HG03060 (cell line): ENCODE results near the gene R3HDM2.

Experiments used
- ATAC-seq: cut with Tn5 transposase; IDR thresholded peaks from one replicate; pipeline ENCODE4 v1.9.1; 2021; ENCODE audit warnings: low read depth, moderate number of reproducible peaks; ENCODE audit not compliant: unreplicated experiment

The R3HDM2 gene

DNA sequence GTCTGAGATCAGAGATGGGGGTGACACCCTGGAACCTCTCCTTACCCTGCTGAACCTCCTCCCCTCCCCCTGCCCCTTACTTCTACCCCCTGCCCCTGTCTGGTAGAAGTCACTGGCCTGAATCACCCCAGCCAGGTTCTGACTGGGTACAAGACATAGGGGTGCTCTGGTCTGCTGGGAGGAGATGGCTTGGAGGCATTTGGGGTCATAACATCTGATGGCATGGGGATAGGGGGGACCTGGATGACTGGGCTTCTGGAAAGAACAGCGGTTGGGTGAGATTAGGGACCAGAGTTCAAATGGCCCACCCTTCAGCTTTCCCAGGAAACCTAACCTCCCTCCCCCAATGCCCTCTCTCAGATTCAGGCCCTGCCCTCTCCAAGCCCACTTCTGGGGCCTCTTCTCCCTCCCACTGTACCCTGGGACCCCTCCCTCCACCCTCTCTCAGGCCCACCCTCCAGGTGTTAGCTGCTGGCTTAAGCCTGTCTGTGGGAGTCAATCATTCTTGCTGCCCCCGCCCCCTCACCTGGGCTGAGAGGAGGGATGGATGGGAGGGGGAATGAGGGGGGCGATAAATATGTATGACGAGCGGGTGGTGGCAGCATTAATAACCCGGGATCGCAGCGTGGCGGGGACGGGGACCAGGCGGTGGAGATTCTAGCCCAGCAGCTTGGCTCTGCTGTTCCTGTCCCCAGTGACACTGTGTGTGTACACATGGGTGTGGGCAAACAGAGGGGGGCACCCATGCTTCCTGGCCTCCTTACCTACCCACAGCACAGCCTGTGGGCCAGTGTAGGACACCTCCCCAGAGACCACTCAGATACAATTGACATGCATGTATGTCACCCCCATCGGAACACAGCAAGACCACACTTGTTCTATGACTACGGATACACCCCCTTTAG, 208.3 kb downstream of the R3HDM2 start:
- no peak for ATAC-seq

GRCh38 chr12:57221169-57221917, 209.5 kb downstream of the R3HDM2 start:
- no peak for ATAC-seq

- ATAC-seq = no peak
Measured at GRCh38 chr12:57220770-57221168, 210.1 kb downstream of the R3HDM2 start.

GRCh38 chr12:57219993-57220754, 210.7 kb downstream of the R3HDM2 start:
- ATAC-seq = no peak

DNA sequence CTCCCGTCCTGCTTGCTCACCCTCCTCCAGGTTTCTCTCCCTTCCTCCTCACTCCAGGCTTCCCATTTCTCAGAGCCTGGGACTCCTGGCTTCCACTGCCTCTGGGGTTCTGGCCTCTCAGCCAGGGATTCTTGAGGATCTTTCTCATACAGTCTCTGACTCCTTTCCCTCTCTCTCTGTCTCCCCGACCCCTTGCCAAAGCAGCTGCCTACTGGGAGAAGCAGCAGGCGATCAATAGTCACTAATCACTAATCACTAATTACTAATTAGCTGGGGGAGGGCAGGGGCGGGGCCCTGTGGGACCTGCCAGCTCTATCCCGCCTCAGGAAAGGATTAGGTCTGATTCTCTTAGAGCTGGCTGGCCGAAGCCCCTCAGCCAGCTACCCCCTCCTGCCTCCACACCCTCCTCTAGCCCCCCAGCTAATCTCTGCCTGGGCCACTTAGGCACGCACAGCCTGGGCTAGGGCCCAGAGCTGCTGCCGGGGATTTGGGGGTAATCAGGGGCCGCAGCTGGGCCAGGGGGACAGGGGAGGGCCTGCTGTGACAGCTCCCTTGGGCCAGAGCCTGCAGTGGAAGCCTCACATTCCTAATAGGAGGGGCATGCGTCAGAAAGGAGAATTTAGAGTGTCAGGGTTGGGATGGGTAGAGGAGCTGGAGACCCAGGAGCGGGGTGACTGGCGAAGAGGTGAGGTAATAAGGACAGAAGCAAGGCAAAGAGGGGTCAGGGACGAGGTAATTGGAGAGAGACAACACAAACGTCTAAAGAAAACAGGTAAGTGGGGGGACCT, 211.4 kb downstream of the R3HDM2 start:
- ATAC-seq = no peak

- no peak for ATAC-seq
Measured at GRCh38 chr12:57218030-57218853, 212.6 kb downstream of the R3HDM2 start.

DNA sequence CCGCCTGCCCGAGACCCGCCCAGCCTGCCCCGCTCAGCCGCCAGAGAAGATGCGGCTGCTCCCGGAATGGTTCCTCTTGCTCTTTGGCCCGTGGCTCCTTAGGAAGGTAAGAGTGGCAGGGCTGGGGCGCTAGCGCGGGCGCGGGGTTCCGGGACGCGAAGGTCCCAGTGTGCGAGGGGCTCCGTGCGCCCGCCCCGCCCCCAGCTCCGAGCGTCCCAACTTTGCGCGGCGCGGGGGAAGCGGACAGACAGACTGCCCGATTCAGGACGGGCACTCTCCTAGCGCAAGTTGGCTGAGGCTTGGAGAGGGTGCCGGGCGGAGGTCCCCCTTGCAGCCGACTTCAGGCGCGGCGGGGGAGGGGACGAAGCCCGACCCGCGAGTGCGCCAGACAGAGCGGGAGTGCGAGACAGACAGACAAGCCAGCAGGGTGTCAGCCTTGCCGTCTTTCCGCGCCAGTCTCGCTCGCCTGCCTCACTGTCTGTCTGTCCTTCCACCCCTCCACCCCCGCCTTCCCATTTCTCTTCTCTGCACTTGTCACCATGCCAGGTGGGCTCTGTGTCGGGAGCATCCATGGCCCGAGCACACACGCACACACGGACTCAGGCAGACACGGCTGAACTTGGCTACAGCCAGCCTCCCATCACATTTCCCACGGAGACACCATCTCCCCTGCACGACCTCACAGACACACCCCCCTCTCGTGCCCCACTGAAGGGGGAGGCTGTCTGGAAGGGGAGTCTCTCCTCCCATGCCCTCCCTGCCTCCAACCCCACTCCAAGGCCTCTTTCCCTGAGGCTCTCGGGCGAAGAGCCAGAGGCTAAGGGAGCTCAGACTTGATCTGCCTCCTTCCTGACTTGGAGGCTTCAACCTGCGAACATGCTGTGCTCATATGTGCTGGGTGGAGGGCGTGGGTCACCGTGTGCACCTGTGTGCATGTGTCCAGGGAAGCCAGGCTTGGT, 213.6 kb downstream of the R3HDM2 start:
- ATAC-seq = no peak

DNA sequence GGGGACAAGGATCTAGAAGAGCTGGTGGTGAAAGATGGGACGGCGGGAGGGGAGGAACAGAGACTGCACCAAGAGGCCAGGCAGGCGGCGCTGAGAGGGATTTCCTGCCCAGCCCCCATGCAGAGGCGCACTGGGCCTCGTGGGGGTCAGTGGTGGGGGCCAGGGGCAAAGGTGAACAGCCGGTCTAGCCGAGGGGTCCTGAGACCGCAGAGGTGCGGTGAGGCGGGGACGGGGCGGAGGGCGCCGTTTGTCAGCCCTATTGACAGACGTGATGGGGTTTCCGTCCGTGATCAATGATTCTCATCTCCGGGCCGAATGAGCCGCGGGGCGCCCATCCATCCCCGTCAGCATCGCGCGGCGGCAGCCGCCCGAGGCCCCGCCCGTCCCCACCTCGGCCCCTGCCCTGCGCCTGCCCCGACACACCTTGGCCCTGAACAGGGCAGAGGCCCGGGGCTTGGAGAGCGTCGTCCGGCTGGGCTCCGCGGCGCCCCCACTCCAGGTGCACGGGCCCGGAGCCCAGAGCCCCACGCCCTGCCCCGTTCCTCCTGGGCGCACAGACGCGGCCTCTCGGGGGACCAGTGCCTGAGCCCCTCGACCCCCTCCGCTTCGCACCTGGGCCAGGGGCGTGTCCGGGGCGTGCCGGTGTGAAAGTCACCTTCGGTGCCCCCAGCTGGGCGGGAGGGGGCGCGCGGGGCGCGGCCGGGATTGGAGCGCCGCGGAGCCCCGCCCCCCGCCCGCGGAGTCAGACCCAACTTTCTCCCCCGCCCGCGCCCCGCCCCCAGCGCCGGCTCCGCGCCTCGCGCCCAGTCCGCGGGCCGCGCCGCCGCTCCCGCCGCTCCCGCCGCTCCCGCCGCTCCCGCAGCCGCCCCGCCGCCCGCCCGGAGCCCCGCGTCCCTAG, 214.6 kb downstream of the R3HDM2 start, which contains the start of gene NXPH4:
Gene NXPH4, plus strand, starts transcription at position 781 of the 898 bp plus-strand sequence. CDS start 176 bp downstream, outside the sequence.
- no peak for ATAC-seq

DNA sequence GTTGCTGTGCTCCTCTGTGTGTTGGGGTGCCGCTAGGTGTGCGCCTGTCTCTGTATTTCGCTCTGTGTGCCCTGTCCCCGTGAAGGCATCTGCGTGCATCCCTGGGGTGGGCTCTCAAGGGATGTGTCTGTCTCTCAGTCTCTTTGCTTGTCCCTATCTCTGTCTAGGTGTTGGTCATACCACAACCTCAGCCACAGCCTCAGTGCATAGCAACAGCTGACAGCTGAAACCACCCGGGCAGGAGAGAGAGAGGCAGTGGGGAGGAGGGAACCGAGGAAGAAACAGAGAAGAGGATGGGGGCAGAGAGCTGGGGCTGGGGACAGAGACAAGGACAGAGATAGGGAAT, 215.2 kb downstream of the R3HDM2 start:
- no peak for ATAC-seq

GRCh38 chr12:57215065-57215464, 215.8 kb downstream of the R3HDM2 start:
- ATAC-seq = no peak

DNA sequence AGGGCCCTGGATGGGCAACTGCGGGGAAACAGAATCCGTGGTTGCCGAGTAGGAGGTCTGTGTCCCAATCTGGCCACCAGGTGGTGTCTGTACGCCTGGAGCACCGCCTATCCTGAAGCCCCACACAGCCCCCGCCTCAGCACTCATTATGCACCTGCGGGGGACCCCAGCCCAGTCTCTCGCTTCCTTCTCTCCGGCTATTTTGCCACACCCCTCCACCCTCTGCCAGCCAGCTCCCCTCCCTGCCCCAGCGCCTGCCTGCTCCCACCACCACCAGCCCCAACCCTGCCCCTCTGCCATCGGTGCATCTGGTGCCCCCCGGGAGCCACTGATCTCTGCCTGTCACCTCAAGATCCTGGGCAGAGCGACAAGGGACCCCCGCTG, 216.5 kb downstream of the R3HDM2 start:
- ATAC-seq = no peak

DNA sequence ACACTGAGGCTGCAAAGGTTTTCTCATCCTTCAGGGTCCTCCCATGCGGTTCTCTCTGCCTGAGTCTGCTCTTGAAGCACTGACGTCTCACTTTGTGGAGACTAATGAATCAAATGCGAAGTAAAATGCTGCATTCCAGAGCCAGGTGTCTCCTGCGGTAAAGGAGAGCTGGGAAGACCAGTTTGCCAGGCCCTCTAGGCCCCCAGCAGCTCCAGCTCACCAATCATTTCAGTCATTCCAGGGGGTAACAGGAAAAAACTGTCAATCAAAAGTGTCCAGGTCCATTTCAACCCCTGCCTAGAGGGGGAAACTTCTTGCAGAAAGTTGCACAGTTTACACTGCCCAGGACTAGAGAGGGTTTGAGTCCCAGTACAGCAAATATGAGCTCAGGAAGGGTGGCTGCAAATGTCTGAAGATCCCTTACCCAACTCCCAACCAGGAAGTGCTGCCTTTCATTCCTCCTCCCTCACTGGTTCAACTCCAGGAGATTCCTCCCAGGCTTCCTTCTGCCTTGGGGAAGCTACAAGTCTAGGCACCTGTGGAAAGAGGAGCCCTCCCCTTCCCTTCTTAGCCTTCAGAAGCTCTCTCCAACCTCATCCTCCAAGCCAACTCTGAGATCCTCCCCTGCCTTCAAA, 217.0 kb downstream of the R3HDM2 start:
- ATAC-seq = no peak

GRCh38 chr12:57213058-57213715, 217.7 kb downstream of the R3HDM2 start:
- ATAC-seq = no peak

- ATAC-seq = no peak
Measured at GRCh38 chr12:57212701-57213057, 218.2 kb downstream of the R3HDM2 start.

- no peak for ATAC-seq
Measured at GRCh38 chr12:57211791-57212700, 218.8 kb downstream of the R3HDM2 start.
